AG04449 (cell line): ENCODE measurements around the gene CHMP2B.

Experiments used
- CTCF ChIA-PET: fragments of 350-600 bp; formaldehyde crosslinking; extraction: SDS; loops from one replicate; lab custom pipeline; 2021; ENCODE audit warnings: antibody characterized with exemption; lab: Yijun Ruan, JAX
- POLR2A ChIA-PET: fragments of 400-600, 350-600 bp; formaldehyde crosslinking; extraction: SDS; loops from one replicate; lab custom pipeline; 2020; ENCODE audit warnings: antibody characterized with exemption, inconsistent platforms; lab: Yijun Ruan, JAX
- DNase-seq: peaks from one replicate; pipeline ENCODE4 v3.0.0-alpha.2; 2010; ENCODE audit warnings: low read depth, low spot score
- H3K4me3 ChIP-seq: 2 replicates; pipeline ENCODE4 v1.5.1; 2011; ENCODE audit warnings: low read depth, mild to moderate bottlenecking, control low read depth, low read length
- CTCF ChIP-seq: IDR thresholded peaks from one replicate; pipeline ENCODE4 v1.5.1; 2011; ENCODE audit warnings: mild to moderate bottlenecking, moderate library complexity, low read length, control low read depth, inconsistent platforms; ENCODE audit not compliant: insufficient read depth; ENCODE audit errors: missing control alignments

The CHMP2B gene

GRCh38 chr3:87200060-87200647 lies 27.0 kb upstream of the CHMP2B start:
- POLR2A ChIA-PET, result interaction anchor here (1.0 kb wide), 1 partner anchor 28 kb away, joined by 3 read pairs; no protein-coding TSS in a partner anchor
- no peak overlapping the region for H3K4me3 ChIP-seq
- TF ChIP-seq CTCF, result no peak
- DNase-seq, result no peak
- CTCF ChIA-PET, result no interaction called here

DNA sequence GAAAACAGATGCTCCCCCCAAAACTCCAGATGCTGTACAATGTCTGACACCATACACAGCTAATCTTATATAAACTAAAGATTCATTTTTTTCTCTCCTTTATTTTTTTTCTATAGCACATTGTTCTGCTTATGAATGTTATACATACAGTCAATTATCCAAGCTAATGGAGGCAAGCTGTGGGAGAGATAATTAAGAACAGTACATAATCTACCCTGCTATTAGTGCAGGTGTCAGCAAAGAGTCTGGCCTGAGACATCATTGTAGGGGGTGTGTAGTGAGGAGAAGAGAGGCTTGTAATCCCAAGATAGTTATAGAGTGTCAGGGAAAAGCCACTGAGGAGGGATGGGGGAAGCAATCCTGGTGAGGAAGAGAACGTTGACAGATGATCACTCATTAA lies 25.4 kb upstream of the CHMP2B start:
- CTCF ChIA-PET, result interaction anchor here (1.1 kb wide), 2 partner anchors 34 to 59 kb away, joined by 3 read pairs; no protein-coding TSS in a partner anchor

DNA sequence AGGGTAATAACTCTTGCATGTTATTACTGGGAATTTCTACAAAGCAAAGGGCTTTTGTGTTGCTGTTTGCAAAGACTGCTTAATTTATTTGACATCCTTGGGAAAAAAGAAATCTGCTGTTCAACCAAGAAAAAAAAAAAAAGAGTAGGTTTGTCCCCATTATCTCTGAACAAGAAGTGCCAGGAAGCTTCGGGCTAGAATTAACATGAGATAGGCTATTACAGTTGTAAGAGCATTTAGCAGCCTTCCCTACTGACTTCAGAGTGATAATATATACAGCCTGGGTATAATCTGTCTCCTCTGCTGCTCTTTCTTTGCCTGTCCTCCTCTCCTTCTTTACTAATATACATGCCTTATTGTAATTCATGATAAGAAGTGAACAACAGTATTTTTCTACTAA lies 23.3 kb upstream of the CHMP2B start:
- TF ChIP-seq CTCF, result no peak
- no peak for DNase-seq
- ChIA-PET POLR2A (no interaction called here), CTCF (interaction anchor here (0.7 kb wide), 1 partner anchor 429 kb away, joined by 3 read pairs; no protein-coding TSS in a partner anchor)
- no peak overlapping the region for H3K4me3 ChIP-seq

More for the DNA sequence above, 25.4 kb upstream of the CHMP2B start:
- no peak for TF ChIP-seq CTCF
- POLR2A ChIA-PET, result no interaction called here
- DNase-seq, result no peak
- no peak overlapping the region for H3K4me3 ChIP-seq

DNA sequence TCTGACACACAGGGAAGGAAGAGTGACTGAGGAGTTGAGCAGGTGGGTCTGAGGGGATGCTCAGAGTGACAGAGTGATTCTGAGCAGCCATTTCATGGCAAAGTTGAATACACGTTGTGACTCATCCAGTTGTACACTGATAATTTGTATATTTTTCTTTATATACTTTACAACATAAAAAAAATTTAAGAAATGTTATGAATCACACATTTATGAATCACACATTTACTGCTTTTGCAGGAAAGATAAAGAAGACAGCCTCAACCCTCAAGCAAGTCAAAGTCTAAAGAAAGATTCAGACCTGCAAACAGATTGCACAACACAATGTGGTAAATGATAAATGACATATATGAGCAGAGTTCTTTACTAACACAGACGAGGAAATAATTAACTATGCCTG lies 21.0 kb upstream of the CHMP2B start:
- ChIA-PET POLR2A (no interaction called here), CTCF (no interaction called here)
- no peak for TF ChIP-seq CTCF
- DNase-seq, result peak; percentile 59
- no peak overlapping the region for H3K4me3 ChIP-seq

- no peak for DNase-seq
- CTCF ChIA-PET, result no interaction called here
- POLR2A ChIA-PET, result no interaction called here
- TF ChIP-seq CTCF, result no peak
- no peak overlapping the region for H3K4me3 ChIP-seq
Observed at GRCh38 chr3:87206635-87207034, 20.5 kb upstream of the CHMP2B start.

DNA sequence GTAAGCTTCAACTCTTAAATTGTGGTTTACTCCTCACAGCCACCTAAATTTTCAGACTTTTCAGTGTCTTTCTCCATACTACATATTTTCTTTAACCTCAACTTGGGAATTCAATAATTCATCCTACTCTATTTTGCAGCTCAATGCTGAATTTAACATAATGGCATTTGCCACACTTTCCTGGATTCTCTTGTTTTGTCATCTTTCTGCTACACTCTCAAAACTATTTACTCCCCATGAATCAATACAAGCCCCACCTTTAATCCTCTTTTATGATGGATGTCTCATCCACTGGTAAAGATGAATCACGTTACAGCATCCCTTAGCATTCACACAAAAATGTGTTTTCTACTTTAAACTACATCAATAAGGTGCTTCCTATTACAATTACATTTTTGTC lies 19.6 kb upstream of the CHMP2B start:
- TF ChIP-seq CTCF, result no peak
- CTCF ChIA-PET, result no interaction called here
- POLR2A ChIA-PET, result no interaction called here
- no peak overlapping the region for H3K4me3 ChIP-seq
- DNase-seq, result no peak
